HepG2 (cell line): ENCODE results near the gene CCT6A. TPM values are rescaled to one million over a fixed set of nuclear protein-coding genes. Genes with fewer than 3 reads are reported as not detected.

Experiments
- ERF ChIP-seq: IDR thresholded peaks from 2 replicates; pipeline ENCODE4 v1.6.1; 2018; ENCODE audit warnings: missing biosample characterization, missing genetic modification reagents
- HMGA1 ChIP-seq: sonication (generic); formaldehyde crosslinking; conservative IDR thresholded peaks from 2 replicates; pipeline ENCODE4 v1.4.0; 2020; ENCODE audit warnings: missing genetic modification reagents
- HNRNPLL ChIP-seq: fragments of 200-400 bp; formaldehyde crosslinking; IDR thresholded peaks from 2 replicates; pipeline ENCODE4 v1.6.1; 2017; ENCODE audit warnings: mild to moderate bottlenecking, low read depth, low read length; ENCODE audit not compliant: poor library complexity, severe bottlenecking
- MBD4 ChIP-seq: IDR thresholded peaks from 2 replicates; pipeline ENCODE4 v1.6.1; 2012; ENCODE audit warnings: low read length, inconsistent platforms, borderline replicate concordance
- NFRKB ChIP-seq: fragments of 450-650 bp; IDR thresholded peaks from 2 replicates; pipeline ENCODE4 v1.6.1; 2017
- NONO ChIP-seq, 2 experiments: fragments of 450-650 bp in 1 of 2; sonication (generic) in 1 of 2; formaldehyde crosslinking in 1 of 2; IDR thresholded peaks in 1 of 2; conservative IDR thresholded peaks in 1 of 2; 2 replicates each; pipeline versions ENCODE4 v1.6.1 to v1.8.0; 2017 to 2022; ENCODE audit warnings: mild to moderate bottlenecking in 1 of 2, missing genetic modification reagents in 1 of 2, moderate library complexity in 1 of 2
- RFXANK ChIP-seq: IDR thresholded peaks from 2 replicates; pipeline ENCODE4 v1.6.1; 2016
- SIX1 ChIP-seq: sonication (generic); formaldehyde crosslinking; IDR thresholded peaks from 2 replicates; pipeline ENCODE4 v1.4.0; 2020; ENCODE audit warnings: missing genetic modification reagents, borderline replicate concordance
- SMC3 ChIP-seq: IDR thresholded peaks from 2 replicates; pipeline ENCODE4 v1.6.1; 2011; ENCODE audit warnings: low read length, improper control_type of control experiment
- SRY ChIP-seq: sonication (generic); formaldehyde crosslinking; IDR thresholded peaks from 2 replicates; pipeline ENCODE4 v1.8.0; 2022; ENCODE audit warnings: mild to moderate bottlenecking, missing genetic modification reagents
- STAG1 ChIP-seq: sonication (generic); formaldehyde crosslinking; IDR thresholded peaks from 2 replicates; pipeline ENCODE4 v1.4.0; 2020; ENCODE audit warnings: missing genetic modification reagents
- ZNF225 ChIP-seq: sonication (generic); formaldehyde crosslinking; IDR thresholded peaks from 2 replicates; pipeline ENCODE4 v1.4.0; 2020; ENCODE audit warnings: mild to moderate bottlenecking, missing genetic modification reagents
- ZNF7 ChIP-seq: IDR thresholded peaks from 2 replicates; pipeline ENCODE4 v1.6.1; 2016; ENCODE audit warnings: missing biosample characterization, missing genetic modification reagents
- polyA plus RNA-seq, 8 experiments: library from polyadenylated mRNA; depleted of rRNA in 3 of 8; stranded (reverse) in 7 of 8; unstranded in 1 of 8; fragments of >200 nt; fragmentation: Illumina TruSeq in 4 of 8; extraction: Trizol in 4 of 8; gene quantifications; 2 replicates each; pipeline versions ENCODE4 v1.2.1 to v1.2.3, GENCODE V29; 2011 to 2016; ENCODE audit warnings: low read depth in 4 of 8, missing spikeins in 1 of 8, mixed read lengths in 1 of 8; ENCODE audit not compliant: insufficient read depth in 1 of 8
- total RNA-seq, 5 experiments: library from RNA; depleted of rRNA; stranded (reverse); fragments of >200 nt; fragmentation: Illumina TruSeq; extraction: Trizol; gene quantifications; 2 replicates each; pipeline ENCODE4 v1.2.3, GENCODE V29; 2016; ENCODE audit warnings: low read depth in 1 of 5
- TF ChIP-seq, protein P1 (sequence below): IDR thresholded peaks from 2 replicates; pipeline ENCODE4 v1.6.1; 2016
- TF ChIP-seq, protein P2 (sequence below): sonication (generic); formaldehyde crosslinking; IDR thresholded peaks from 2 replicates; pipeline ENCODE4 v1.9.0; 2021; ENCODE audit warnings: missing genetic modification reagents, borderline replicate concordance
- TF ChIP-seq, protein P3 (sequence below): sonication (generic); formaldehyde crosslinking; IDR thresholded peaks from 2 replicates; pipeline ENCODE4 v1.4.0; 2020; ENCODE audit warnings: mild to moderate bottlenecking, missing genetic modification reagents
- TF ChIP-seq, protein P4 (sequence below): sonication (generic); formaldehyde crosslinking; IDR thresholded peaks from 2 replicates; pipeline ENCODE4 v1.5.0; 2020; ENCODE audit warnings: mild to moderate bottlenecking, missing genetic modification reagents, moderate library complexity
- TF ChIP-seq, protein P5 (sequence below): sonication (generic); formaldehyde crosslinking; conservative IDR thresholded peaks from 2 replicates; pipeline ENCODE4 v1.4.0; 2020; ENCODE audit warnings: mild to moderate bottlenecking, missing genetic modification reagents, moderate library complexity

CCT6A gene
- total and polyA plus RNA-seq, 2 of the 13 experiments (the other 11 are each of a cell fraction or from before 2014, with no cell fraction given): 219 to 292 TPM

DNA sequence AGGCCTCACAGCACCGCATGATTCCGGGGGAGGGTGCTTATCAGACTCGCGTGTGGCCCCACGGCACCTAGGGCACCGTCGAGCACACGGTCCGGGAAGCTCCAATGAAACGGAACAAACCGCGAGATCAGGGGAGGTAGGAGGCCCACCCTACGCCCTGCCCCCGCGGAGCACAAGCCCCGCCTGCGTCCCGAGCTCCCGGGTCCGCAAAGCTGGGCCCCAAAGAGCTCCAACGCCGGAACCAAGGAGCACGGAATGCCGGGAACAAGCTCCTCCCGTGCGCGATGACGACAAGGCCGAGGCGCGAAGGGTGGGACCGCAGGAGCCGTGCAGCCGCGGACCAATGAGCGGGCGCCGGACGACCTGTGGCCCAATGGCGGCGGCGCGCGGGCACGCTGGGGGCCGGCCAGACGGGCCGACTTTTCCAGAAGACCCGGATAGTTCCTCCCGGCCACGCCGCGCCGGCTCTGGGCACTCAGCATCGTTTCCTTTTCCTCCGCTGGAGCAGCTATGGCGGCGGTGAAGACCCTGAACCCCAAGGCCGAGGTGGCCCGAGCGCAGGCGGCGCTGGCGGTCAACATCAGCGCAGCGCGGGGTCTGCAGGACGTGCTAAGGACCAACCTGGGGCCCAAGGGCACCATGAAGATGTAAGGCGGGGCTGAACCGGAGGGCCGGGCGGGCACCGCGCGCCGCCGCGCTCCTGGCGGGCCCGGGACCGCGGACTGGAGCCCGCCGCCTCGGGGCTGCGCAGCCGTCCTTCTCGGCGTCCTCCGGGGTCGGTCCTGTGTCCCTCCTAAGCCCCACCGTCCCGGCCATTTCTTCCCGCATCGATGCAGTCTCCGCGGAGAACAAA, at the start of gene CCT6A, which contains the start of gene PSPH (continued):
- TF ChIP-seq, protein P1, sequence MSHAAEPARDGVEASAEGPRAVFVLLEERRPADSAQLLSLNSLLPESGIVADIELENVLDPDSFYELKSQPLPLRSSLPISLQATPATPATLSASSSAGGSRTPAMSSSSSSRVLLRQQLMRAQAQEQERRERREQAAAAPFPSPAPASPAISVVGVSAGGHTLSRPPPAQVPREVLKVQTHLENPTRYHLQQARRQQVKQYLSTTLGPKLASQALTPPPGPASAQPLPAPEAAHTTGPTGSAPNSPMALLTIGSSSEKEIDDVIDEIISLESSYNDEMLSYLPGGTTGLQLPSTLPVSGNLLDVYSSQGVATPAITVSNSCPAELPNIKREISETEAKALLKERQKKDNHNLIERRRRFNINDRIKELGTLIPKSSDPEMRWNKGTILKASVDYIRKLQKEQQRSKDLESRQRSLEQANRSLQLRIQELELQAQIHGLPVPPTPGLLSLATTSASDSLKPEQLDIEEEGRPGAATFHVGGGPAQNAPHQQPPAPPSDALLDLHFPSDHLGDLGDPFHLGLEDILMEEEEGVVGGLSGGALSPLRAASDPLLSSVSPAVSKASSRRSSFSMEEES (CRISPR knock-in tag): peak; percentile 72; the same call in 1 of the 2 replicates
- TF ChIP-seq SRY (CRISPR knock-in tag) (peak; percentile 74), RFXANK (CRISPR knock-in tag) (0 out of 2 replicates have a peak, but pooled peaks have one; percentile 47), ZNF7 (CRISPR knock-in tag) (no peak), SIX1 (CRISPR knock-in tag) (no peak), ZNF225 (CRISPR knock-in tag) (no peak; the same call in none of the 2 replicates), MBD4 (no peak), SMC3 (no peak), STAG1 (CRISPR knock-in tag) (peak; percentile 2; the same call in 1 of the 2 replicates), HNRNPLL (peak; percentile 93), NONO (IDR thresholded peaks at IDR 0.05) (no peak), NONO (CRISPR knock-in tag; conservative IDR thresholded peaks at IDR 0.05) (peak; percentile 97), ERF (CRISPR knock-in tag) (peak; percentile 85), NFRKB (no peak), HMGA1 (CRISPR knock-in tag) (no peak)
- TF ChIP-seq, protein P2, sequence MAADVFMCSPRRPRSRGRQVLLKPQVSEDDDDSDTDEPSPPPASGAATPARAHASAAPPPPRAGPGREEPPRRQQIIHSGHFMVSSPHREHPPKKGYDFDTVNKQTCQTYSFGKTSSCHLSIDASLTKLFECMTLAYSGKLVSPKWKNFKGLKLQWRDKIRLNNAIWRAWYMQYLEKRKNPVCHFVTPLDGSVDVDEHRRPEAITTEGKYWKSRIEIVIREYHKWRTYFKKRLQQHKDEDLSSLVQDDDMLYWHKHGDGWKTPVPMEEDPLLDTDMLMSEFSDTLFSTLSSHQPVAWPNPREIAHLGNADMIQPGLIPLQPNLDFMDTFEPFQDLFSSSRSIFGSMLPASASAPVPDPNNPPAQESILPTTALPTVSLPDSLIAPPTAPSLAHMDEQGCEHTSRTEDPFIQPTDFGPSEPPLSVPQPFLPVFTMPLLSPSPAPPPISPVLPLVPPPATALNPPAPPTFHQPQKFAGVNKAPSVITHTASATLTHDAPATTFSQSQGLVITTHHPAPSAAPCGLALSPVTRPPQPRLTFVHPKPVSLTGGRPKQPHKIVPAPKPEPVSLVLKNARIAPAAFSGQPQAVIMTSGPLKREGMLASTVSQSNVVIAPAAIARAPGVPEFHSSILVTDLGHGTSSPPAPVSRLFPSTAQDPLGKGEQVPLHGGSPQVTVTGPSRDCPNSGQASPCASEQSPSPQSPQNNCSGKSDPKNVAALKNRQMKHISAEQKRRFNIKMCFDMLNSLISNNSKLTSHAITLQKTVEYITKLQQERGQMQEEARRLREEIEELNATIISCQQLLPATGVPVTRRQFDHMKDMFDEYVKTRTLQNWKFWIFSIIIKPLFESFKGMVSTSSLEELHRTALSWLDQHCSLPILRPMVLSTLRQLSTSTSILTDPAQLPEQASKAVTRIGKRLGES (CRISPR knock-in tag): no peak
- TF ChIP-seq, protein P3, sequence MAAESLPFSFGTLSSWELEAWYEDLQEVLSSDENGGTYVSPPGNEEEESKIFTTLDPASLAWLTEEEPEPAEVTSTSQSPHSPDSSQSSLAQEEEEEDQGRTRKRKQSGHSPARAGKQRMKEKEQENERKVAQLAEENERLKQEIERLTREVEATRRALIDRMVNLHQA (CRISPR knock-in tag): no peak
- TF ChIP-seq, protein P4, sequence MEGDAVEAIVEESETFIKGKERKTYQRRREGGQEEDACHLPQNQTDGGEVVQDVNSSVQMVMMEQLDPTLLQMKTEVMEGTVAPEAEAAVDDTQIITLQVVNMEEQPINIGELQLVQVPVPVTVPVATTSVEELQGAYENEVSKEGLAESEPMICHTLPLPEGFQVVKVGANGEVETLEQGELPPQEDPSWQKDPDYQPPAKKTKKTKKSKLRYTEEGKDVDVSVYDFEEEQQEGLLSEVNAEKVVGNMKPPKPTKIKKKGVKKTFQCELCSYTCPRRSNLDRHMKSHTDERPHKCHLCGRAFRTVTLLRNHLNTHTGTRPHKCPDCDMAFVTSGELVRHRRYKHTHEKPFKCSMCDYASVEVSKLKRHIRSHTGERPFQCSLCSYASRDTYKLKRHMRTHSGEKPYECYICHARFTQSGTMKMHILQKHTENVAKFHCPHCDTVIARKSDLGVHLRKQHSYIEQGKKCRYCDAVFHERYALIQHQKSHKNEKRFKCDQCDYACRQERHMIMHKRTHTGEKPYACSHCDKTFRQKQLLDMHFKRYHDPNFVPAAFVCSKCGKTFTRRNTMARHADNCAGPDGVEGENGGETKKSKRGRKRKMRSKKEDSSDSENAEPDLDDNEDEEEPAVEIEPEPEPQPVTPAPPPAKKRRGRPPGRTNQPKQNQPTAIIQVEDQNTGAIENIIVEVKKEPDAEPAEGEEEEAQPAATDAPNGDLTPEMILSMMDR (CRISPR knock-in tag): peak; percentile 8; the same call in 1 of the 2 replicates
- TF ChIP-seq, protein P5, sequence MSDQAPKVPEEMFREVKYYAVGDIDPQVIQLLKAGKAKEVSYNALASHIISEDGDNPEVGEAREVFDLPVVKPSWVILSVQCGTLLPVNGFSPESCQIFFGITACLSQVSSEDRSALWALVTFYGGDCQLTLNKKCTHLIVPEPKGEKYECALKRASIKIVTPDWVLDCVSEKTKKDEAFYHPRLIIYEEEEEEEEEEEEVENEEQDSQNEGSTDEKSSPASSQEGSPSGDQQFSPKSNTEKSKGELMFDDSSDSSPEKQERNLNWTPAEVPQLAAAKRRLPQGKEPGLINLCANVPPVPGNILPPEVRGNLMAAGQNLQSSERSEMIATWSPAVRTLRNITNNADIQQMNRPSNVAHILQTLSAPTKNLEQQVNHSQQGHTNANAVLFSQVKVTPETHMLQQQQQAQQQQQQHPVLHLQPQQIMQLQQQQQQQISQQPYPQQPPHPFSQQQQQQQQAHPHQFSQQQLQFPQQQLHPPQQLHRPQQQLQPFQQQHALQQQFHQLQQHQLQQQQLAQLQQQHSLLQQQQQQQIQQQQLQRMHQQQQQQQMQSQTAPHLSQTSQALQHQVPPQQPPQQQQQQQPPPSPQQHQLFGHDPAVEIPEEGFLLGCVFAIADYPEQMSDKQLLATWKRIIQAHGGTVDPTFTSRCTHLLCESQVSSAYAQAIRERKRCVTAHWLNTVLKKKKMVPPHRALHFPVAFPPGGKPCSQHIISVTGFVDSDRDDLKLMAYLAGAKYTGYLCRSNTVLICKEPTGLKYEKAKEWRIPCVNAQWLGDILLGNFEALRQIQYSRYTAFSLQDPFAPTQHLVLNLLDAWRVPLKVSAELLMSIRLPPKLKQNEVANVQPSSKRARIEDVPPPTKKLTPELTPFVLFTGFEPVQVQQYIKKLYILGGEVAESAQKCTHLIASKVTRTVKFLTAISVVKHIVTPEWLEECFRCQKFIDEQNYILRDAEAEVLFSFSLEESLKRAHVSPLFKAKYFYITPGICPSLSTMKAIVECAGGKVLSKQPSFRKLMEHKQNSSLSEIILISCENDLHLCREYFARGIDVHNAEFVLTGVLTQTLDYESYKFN (CRISPR knock-in tag): peak; percentile 73
